Fibroblast of mammary gland (primary cell): ENCODE measurements around the gene TOMM22.
"Not testable (repeated sequence)": the region's sequence is repeated elsewhere in the genome, so short reads cannot be mapped to it uniquely, and the experiment has no call there.

Source experiments
- DNase-seq: peaks from one replicate; pipeline ENCODE4 v3.0.0-alpha.2; 2010; ENCODE audit warnings: low read depth
- H3K4me3 ChIP-seq: 2 replicates; pipeline ENCODE4 v1.5.1; 2011; ENCODE audit warnings: low read depth, mild to moderate bottlenecking, low read length, moderate library complexity; ENCODE audit not compliant: control insufficient read depth
- CTCF ChIP-seq: conservative IDR thresholded peaks from 2 replicates; pipeline ENCODE4 v1.5.1; 2011; ENCODE audit warnings: low read depth, low read length, inconsistent platforms; ENCODE audit not compliant: control insufficient read depth, insufficient read depth

Gene TOMM22

GRCh38 chr22:38681582-38682335, at the start of gene TOMM22:
Gene TOMM22 (plus strand): TSS chr22:38681957. CDS start chr22:38681979, 22 bp downstream.
- TF ChIP-seq CTCF = peak; percentile 38
- DNase-seq = peak; percentile 81
- H3K4me3 ChIP-seq = peak within 1 kb of the TSS; percentile 92

- H3K4me3 ChIP-seq = no peak overlapping the region
- TF ChIP-seq CTCF = no peak
- DNase-seq = no peak
Observed at GRCh38 chr22:38632528-38632927, 49.2 kb upstream of the TOMM22 start.

- no peak for TF ChIP-seq CTCF
- H3K4me3 ChIP-seq = no peak overlapping the region
- DNase-seq = no peak
Observed at GRCh38 chr22:38638216-38638615, 43.5 kb upstream of the TOMM22 start.

GRCh38 chr22:38638728-38639127, 43.0 kb upstream of the TOMM22 start:
- TF ChIP-seq CTCF = no peak
- DNase-seq = no peak
- no peak overlapping the region for H3K4me3 ChIP-seq

GRCh38 chr22:38641476-38642040, 40.2 kb upstream of the TOMM22 start:
- TF ChIP-seq CTCF = no peak
- H3K4me3 ChIP-seq = no peak overlapping the region
- no peak for DNase-seq

GRCh38 chr22:38644245-38644644, 37.5 kb upstream of the TOMM22 start:
- H3K4me3 ChIP-seq, DNase-seq: not testable (repeated sequence)

GRCh38 chr22:38645430-38645829, 36.3 kb upstream of the TOMM22 start:
- DNase-seq = no peak
- H3K4me3 ChIP-seq = no peak overlapping the region
- no peak for TF ChIP-seq CTCF
